Retinal pigment epithelial cell (primary cell): Measurements from ENCODE around the gene PGBD1.
A peak's percentile ranks its signal among the peaks of the same experiment; 100 is the strongest.

ENCODE experiments used
- DNase-seq: peaks from one replicate; pipeline ENCODE4 v3.0.0-alpha.2; 2010; ENCODE audit warnings: low read depth
- H3K4me3 ChIP-seq: 2 replicates; pipeline ENCODE4 v1.5.1; 2011; ENCODE audit warnings: mild to moderate bottlenecking, low read length, control low read depth, moderate library complexity
- TF ChIP-seq, protein P1 (sequence below): conservative IDR thresholded peaks from 2 replicates; pipeline ENCODE4 v1.5.1; 2011; ENCODE audit warnings: low read depth, low read length, control low read depth, inconsistent platforms

The PGBD1 gene

GRCh38 chr6:28333599-28334018 is 52.2 kb downstream of the PGBD1 start:
- H3K4me3 ChIP-seq: no peak overlapping the region
- TF ChIP-seq, protein P1, sequence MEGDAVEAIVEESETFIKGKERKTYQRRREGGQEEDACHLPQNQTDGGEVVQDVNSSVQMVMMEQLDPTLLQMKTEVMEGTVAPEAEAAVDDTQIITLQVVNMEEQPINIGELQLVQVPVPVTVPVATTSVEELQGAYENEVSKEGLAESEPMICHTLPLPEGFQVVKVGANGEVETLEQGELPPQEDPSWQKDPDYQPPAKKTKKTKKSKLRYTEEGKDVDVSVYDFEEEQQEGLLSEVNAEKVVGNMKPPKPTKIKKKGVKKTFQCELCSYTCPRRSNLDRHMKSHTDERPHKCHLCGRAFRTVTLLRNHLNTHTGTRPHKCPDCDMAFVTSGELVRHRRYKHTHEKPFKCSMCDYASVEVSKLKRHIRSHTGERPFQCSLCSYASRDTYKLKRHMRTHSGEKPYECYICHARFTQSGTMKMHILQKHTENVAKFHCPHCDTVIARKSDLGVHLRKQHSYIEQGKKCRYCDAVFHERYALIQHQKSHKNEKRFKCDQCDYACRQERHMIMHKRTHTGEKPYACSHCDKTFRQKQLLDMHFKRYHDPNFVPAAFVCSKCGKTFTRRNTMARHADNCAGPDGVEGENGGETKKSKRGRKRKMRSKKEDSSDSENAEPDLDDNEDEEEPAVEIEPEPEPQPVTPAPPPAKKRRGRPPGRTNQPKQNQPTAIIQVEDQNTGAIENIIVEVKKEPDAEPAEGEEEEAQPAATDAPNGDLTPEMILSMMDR: no peak
- no peak for DNase-seq

GRCh38 chr6:28334286-28335039 is 53.1 kb downstream of the PGBD1 start:
- TF ChIP-seq, protein P1: no peak
- no peak for DNase-seq
- H3K4me3 ChIP-seq: peak overlapping the region; percentile 68

- TF ChIP-seq, protein P1: no peak
- H3K4me3 ChIP-seq: peak overlapping the region; percentile 68
- DNase-seq: no peak
These were observed 53.7 kb downstream of the PGBD1 start for GRCh38 chr6:28335040-28335563.

DNA sequence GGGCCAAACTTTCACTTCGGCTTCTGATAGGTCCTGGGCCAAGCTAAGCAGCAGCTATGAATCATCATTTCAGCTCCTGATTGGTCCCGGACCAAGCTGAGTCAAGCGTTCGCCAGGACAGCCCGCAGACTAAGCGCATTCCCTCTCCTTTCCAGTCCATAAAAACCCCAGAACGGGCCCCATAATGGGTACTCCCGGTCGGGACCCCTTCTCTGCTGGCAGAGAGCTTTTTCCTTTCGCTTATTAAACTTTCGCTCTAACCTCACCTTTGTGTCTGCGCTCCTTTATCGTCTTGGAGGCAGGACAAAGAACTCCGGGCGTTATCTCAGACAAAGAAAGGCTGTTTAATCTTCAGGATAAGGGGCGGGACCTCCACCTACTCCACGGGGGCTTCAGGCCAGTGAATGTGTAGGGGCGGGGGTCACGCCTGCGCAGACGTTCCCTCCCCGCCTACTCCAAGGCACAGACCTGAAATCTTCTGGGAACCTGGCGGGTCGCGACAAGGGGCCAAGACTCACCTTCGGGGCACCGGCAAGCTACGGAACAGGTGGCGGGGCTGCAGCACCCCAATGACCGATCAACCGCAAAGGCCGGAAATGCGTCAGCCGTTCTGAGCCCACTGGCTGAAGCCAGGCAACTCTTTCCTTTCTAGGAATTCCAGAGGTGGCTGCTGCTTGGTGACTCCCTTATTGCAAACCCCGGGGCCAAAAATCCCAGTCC is 54.4 kb downstream of the PGBD1 start, which contains the start of gene ZSCAN31:
TSS of gene ZSCAN31 (minus strand) at position 585 of the 720 bp plus-strand sequence. CDS start 6,465 bp downstream, outside the sequence.
- peak within 1 kb of the TSS; percentile 68 for H3K4me3 ChIP-seq
- TF ChIP-seq, protein P1: no peak
- peak; percentile 98 for DNase-seq

- no peak for DNase-seq
- TF ChIP-seq, protein P1: no peak
- peak overlapping the region; percentile 68 for H3K4me3 ChIP-seq
These were observed 55.1 kb downstream of the PGBD1 start for GRCh38 chr6:28336284-28337120.

- TF ChIP-seq, protein P1: no peak
- no peak for DNase-seq
- peak overlapping the region; percentile 68 for H3K4me3 ChIP-seq
These were observed 55.7 kb downstream of the PGBD1 start for GRCh38 chr6:28337121-28337520.
